ENCODE results near the gene RAD51B. TPM values are rescaled to one million over a fixed set of nuclear protein-coding genes. Genes with fewer than 3 reads are reported as not detected.
A peak's percentile ranks its signal among the peaks of the same experiment; 100 is the strongest.

Gene RAD51B
- total RNA-seq, 4 donors from 2014 or later, result 5.0 to 31.8 (median 20.6) TPM

GRCh38 chr14:68148276-68148675, 328.7 kb downstream of the RAD51B start:
- in situ Hi-C loops (cut with MboI; ENCODE audit: low pct_ligation_motif_present in 1 of 4, low pct_unique_long_range_greater_than_20kb in 1 of 4, low sequenced_read_pairs in 3 of 4), result loop anchor here in 1 of 4 donors (10.0 to 25.0 kb wide), 2 partner anchors 97 to 186 kb away; no protein-coding TSS in a partner anchor
- no peaks in the 10 kb centered on the region for H3K9me3 ChIP-seq
- no peak overlapping the region for H3K4me3 ChIP-seq
- intact Hi-C loops (cut with DNase I; ENCODE audit: low total_unique reads), result loop anchor here (10.0 kb wide), 3 partner anchors 97 to 377 kb away; no protein-coding TSS in a partner anchor
- no peak for DNase-seq
- H3K36me3 ChIP-seq, result no peaks in the 10 kb centered on the region
- H3K4me1 ChIP-seq, result peaks cover 27 to 45% (median 42%) of the 10 kb centered on the region in 4 donors
- peak overlapping the region; percentile 83 to 89 (median 88) for H3K27ac ChIP-seq
- 94 to 100% methylated on average over 3 of the region's 3 CpGs for WGBS, 2 donors (ENCODE audit: low coverage in 1 of 2)
- TF ChIP-seq EP300 (IDR thresholded peaks at IDR 0.05; ENCODE audit: low read depth) (no peak), POLR2AphosphoS5 (IDR thresholded peaks at IDR 0.05) (no peak), POLR2A (IDR thresholded peaks at IDR 0.05) (no peak)
- TF ChIP-seq, protein P1, sequence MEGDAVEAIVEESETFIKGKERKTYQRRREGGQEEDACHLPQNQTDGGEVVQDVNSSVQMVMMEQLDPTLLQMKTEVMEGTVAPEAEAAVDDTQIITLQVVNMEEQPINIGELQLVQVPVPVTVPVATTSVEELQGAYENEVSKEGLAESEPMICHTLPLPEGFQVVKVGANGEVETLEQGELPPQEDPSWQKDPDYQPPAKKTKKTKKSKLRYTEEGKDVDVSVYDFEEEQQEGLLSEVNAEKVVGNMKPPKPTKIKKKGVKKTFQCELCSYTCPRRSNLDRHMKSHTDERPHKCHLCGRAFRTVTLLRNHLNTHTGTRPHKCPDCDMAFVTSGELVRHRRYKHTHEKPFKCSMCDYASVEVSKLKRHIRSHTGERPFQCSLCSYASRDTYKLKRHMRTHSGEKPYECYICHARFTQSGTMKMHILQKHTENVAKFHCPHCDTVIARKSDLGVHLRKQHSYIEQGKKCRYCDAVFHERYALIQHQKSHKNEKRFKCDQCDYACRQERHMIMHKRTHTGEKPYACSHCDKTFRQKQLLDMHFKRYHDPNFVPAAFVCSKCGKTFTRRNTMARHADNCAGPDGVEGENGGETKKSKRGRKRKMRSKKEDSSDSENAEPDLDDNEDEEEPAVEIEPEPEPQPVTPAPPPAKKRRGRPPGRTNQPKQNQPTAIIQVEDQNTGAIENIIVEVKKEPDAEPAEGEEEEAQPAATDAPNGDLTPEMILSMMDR (IDR thresholded peaks at IDR 0.05), result no peak
- H3K27me3 ChIP-seq, result no peaks in the 10 kb centered on the region

DNA sequence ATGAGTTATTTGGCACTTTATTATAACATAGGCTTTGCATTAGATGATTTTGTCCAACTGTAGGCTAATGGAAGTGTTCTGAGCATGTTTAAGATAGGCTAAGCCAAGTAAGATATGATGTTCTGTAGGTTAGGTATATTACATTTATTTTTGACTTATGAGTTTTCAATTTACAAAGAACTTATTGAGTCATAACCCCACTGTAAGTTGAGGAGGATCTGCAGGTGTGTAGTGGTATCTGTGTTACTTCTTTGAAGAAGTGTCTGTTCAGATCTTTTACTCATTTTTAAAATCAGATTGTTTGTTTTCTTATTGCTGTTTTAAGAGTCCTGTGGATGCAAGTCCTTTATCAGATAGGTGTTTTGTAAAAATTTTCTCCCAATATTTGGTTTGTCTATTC, 329.2 kb downstream of the RAD51B start:
- peak overlapping the region in 1 of 4 donors; percentile 88 for H3K27ac ChIP-seq
- no peak for TF ChIP-seq POLR2A (IDR thresholded peaks at IDR 0.05)
- TF ChIP-seq EP300 (IDR thresholded peaks at IDR 0.05; ENCODE audit: low read depth), result no peak
- H3K36me3 ChIP-seq, result no peaks in the 10 kb centered on the region
- in situ Hi-C loops (cut with MboI; ENCODE audit: low pct_ligation_motif_present in 1 of 4, low pct_unique_long_range_greater_than_20kb in 1 of 4, low sequenced_read_pairs in 3 of 4) (loop anchor here in 1 of 4 donors (10.0 to 25.0 kb wide), 2 partner anchors 96 to 186 kb away; no protein-coding TSS in a partner anchor), intact Hi-C loops (cut with DNase I; ENCODE audit: low total_unique reads) (loop anchor here (10.0 kb wide), 3 partner anchors 96 to 376 kb away; no protein-coding TSS in a partner anchor)
- H3K4me3 ChIP-seq, result no peak overlapping the region
- H3K27me3 ChIP-seq, result no peaks in the 10 kb centered on the region
- H3K4me1 ChIP-seq, result peaks cover 22 to 40% (median 37%) of the 10 kb centered on the region in 4 donors
- no peaks in the 10 kb centered on the region for H3K9me3 ChIP-seq
- no peak for DNase-seq

DNA sequence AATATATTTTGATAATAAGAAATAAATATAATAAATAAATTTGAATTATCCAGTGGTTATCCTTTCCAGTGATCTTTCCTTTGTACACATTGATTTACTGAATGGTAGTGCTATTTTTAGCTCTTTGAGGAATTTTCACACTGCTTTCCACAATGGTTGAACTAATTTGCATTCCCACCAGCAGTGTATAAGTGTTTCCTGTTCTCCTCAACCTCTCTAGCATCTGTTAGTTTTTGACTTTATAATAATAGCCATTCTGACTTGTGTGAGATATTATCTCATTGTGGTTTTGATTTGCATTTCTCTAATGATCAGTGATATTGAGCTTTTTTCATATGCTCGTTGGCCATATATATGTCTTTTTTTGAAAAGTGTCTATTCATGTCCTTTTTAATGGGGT, 333.7 kb downstream of the RAD51B start:
- H3K27ac ChIP-seq, result no peak overlapping the region
- DNase-seq, result no peak
- TF ChIP-seq, protein P1 (IDR thresholded peaks at IDR 0.05), result no peak
- TF ChIP-seq POLR2AphosphoS5 (IDR thresholded peaks at IDR 0.05) (no peak), POLR2A (IDR thresholded peaks at IDR 0.05) (no peak), EP300 (IDR thresholded peaks at IDR 0.05; ENCODE audit: low read depth) (no peak)
- H3K27me3 ChIP-seq, result no peaks in the 10 kb centered on the region
- no peaks in the 10 kb centered on the region for H3K36me3 ChIP-seq
- in situ Hi-C loops (cut with MboI; ENCODE audit: low pct_ligation_motif_present in 1 of 4, low pct_unique_long_range_greater_than_20kb in 1 of 4, low sequenced_read_pairs in 3 of 4), result no loop called here
- no peaks in the 10 kb centered on the region for H3K9me3 ChIP-seq
- WGBS, 2 donors (ENCODE audit: low coverage in 1 of 2), result 73 to 86% methylated on average over 1 of the region's 1 CpG
- H3K4me1 ChIP-seq, result peaks cover 7 to 17% (median 11%) of the 10 kb centered on the region in 4 donors
- intact Hi-C loops (cut with DNase I; ENCODE audit: low total_unique reads), result no loop called here
- H3K4me3 ChIP-seq, result no peak overlapping the region

GRCh38 chr14:68154275-68154674, 334.7 kb downstream of the RAD51B start:
- 95 to 96% methylated on average over 2 of the region's 2 CpGs for WGBS, 2 donors (ENCODE audit: low coverage in 1 of 2)
- Histone ChIP-seq H3K9me3 (no peaks in the 10 kb centered on the region), H3K27ac (no peak overlapping the region), H3K4me1 (peaks cover 7 to 27% (median 14%) of the 10 kb centered on the region in 4 donors), H3K4me3 (no peak overlapping the region), H3K36me3 (no peaks in the 10 kb centered on the region), H3K27me3 (no peaks in the 10 kb centered on the region)
- intact Hi-C loops (cut with DNase I; ENCODE audit: low total_unique reads), result no loop called here
- TF ChIP-seq POLR2AphosphoS5 (IDR thresholded peaks at IDR 0.05) (no peak), POLR2A (IDR thresholded peaks at IDR 0.05) (no peak), EP300 (IDR thresholded peaks at IDR 0.05; ENCODE audit: low read depth) (no peak)
- TF ChIP-seq, protein P1 (IDR thresholded peaks at IDR 0.05), result no peak
- in situ Hi-C loops (cut with MboI; ENCODE audit: low pct_ligation_motif_present in 1 of 4, low pct_unique_long_range_greater_than_20kb in 1 of 4, low sequenced_read_pairs in 3 of 4), result no loop called here
- no peak for DNase-seq

- peaks cover 7 to 31% (median 17%) of the 10 kb centered on the region in 4 donors for H3K4me1 ChIP-seq
- 70 to 88% methylated on average over 1 of the region's 1 CpG for WGBS, 2 donors (ENCODE audit: low coverage in 1 of 2)
- no peak overlapping the region for H3K4me3 ChIP-seq
- H3K27ac ChIP-seq, result peak overlapping the region in 3 of 4 donors; percentile 43 to 83 (median 66)
- TF ChIP-seq POLR2A (IDR thresholded peaks at IDR 0.05) (no peak), POLR2AphosphoS5 (IDR thresholded peaks at IDR 0.05) (no peak), EP300 (IDR thresholded peaks at IDR 0.05; ENCODE audit: low read depth) (no peak)
- TF ChIP-seq, protein P1 (IDR thresholded peaks at IDR 0.05), result no peak
- no peaks in the 10 kb centered on the region for H3K9me3 ChIP-seq
- no peaks in the 10 kb centered on the region for H3K27me3 ChIP-seq
- H3K36me3 ChIP-seq, result no peaks in the 10 kb centered on the region
- in situ Hi-C loops (cut with MboI; ENCODE audit: low pct_ligation_motif_present in 1 of 4, low pct_unique_long_range_greater_than_20kb in 1 of 4, low sequenced_read_pairs in 3 of 4) (no loop called here), intact Hi-C loops (cut with DNase I; ENCODE audit: low total_unique reads) (no loop called here)
- no peak for DNase-seq
These were observed 338.4 kb downstream of the RAD51B start for GRCh38 chr14:68157971-68158371.
